Measurements from ENCODE around the gene ATP2A1. TPM values are rescaled to one million over a fixed set of nuclear protein-coding genes. Genes with fewer than 3 reads are reported as not detected.

The ATP2A1 gene
- polyA plus RNA-seq, 1 experiment = 0.50 TPM

- DNase-seq (ENCODE audit: low read depth, low spot score) = no peak
- Histone ChIP-seq H3K4me3 (ENCODE audit: low read depth, low read length) (no peak overlapping the region), H3K27ac (ENCODE audit: low read depth, low read length) (no peak overlapping the region), H3K27me3 (ENCODE audit: control insufficient read depth, insufficient read depth, low read length) (no peaks in the 10 kb centered on the region), H3K9me3 (ENCODE audit: control insufficient read depth, insufficient read depth, low read length) (no peaks in the 10 kb centered on the region; the same call in 1 of the 2 replicates)
- ChIA-PET POLR2A (interaction anchor here (0.7 to 0.9 kb wide), 2 partner anchors 14 to 19 kb away, joined by 5 to 13 read pairs; no protein-coding TSS in a partner anchor), CTCF (interaction anchor here (0.7 to 1.4 kb wide), 2 partner anchors 14 to 35 kb away, joined by 3 to 4 read pairs; no protein-coding TSS in a partner anchor)
- TF ChIP-seq CTCF (IDR thresholded peaks at IDR 0.05; ENCODE audit: low read depth, low read length) = no peak
These were observed 32.1 kb downstream of the ATP2A1 start for GRCh38 chr16:28910086-28911031.

GRCh38 chr16:28912558-28912957 lies 34.3 kb downstream of the ATP2A1 start:
- POLR2A ChIA-PET = interaction anchor here (0.7 to 0.9 kb wide), 2 partner anchors 9 to 66 kb away, joined by 3 to 6 read pairs; partner anchors contain the start of gene TUFM

GRCh38 chr16:28913946-28914724 lies 35.8 kb downstream of the ATP2A1 start:
- ChIA-PET CTCF (interaction anchor here (1.7 kb wide), 1 partner anchor 31 kb away, joined by 4 read pairs; no protein-coding TSS in a partner anchor), POLR2A (interaction anchor here (0.6 to 0.8 kb wide), 2 partner anchors 24 to 36 kb away, joined by 3 read pairs; partner anchors contain the start of gene NFATC2IP)
- TF ChIP-seq CTCF (IDR thresholded peaks at IDR 0.05; ENCODE audit: low read depth, low read length) = no peak
- Histone ChIP-seq H3K27me3 (ENCODE audit: control insufficient read depth, insufficient read depth, low read length) (no peaks in the 10 kb centered on the region), H3K27ac (ENCODE audit: low read depth, low read length) (no peak overlapping the region), H3K4me3 (ENCODE audit: low read depth, low read length) (no peak overlapping the region), H3K9me3 (ENCODE audit: control insufficient read depth, insufficient read depth, low read length) (peaks cover 4% of the 10 kb centered on the region; the same call in 1 of the 2 replicates)
- DNase-seq (ENCODE audit: low read depth, low spot score) = no peak

More at GRCh38 chr16:28912558-28912957, 34.3 kb downstream of the ATP2A1 start:
- H3K4me3 ChIP-seq (ENCODE audit: low read depth, low read length) = no peak overlapping the region
- no peaks in the 10 kb centered on the region for H3K27me3 ChIP-seq (ENCODE audit: control insufficient read depth, insufficient read depth, low read length)
- CTCF ChIA-PET = no interaction called here
- DNase-seq (ENCODE audit: low read depth, low spot score) = no peak
- no peak for TF ChIP-seq CTCF (IDR thresholded peaks at IDR 0.05; ENCODE audit: low read depth, low read length)
- peaks cover 4% of the 10 kb centered on the region; the same call in 1 of the 2 replicates for H3K9me3 ChIP-seq (ENCODE audit: control insufficient read depth, insufficient read depth, low read length)
- H3K27ac ChIP-seq (ENCODE audit: low read depth, low read length) = no peak overlapping the region

- Histone ChIP-seq H3K9me3 (ENCODE audit: control insufficient read depth, insufficient read depth, low read length) (peaks cover 4% of the 10 kb centered on the region; the same call in 1 of the 2 replicates), H3K27me3 (ENCODE audit: control insufficient read depth, insufficient read depth, low read length) (no peaks in the 10 kb centered on the region), H3K27ac (ENCODE audit: low read depth, low read length) (no peak overlapping the region), H3K4me3 (ENCODE audit: low read depth, low read length) (no peak overlapping the region)
- ChIA-PET POLR2A (no interaction called here), CTCF (interaction anchor here (1.7 kb wide), 1 partner anchor 30 kb away, joined by 4 read pairs; no protein-coding TSS in a partner anchor)
- no peak for DNase-seq (ENCODE audit: low read depth, low spot score)
- TF ChIP-seq CTCF (IDR thresholded peaks at IDR 0.05; ENCODE audit: low read depth, low read length) = no peak
These were observed 36.9 kb downstream of the ATP2A1 start for GRCh38 chr16:28915181-28915580.
